Measurements from ENCODE around the gene CASTOR2. TPM values are rescaled to one million over a fixed set of nuclear protein-coding genes. Genes with fewer than 3 reads are reported as not detected.

Gene CASTOR2
- total RNA-seq, 1 experiment from 2014 or later = 6.3 TPM

Other genes with a start within 250 kb of the CASTOR2 start
- gene NCF1, start 190.7 kb upstream of the CASTOR2 start, total RNA-seq (2014; rRNA removed) = not detected in 2 replicates
- 0.63 and 3.0 TPM in 2 replicates for gene GTF2IRD2, start 113.1 kb upstream of the CASTOR2 start, total RNA-seq (2014; rRNA removed)
- gene RCC1L, start 109.1 kb downstream of the CASTOR2 start, total RNA-seq (2014; rRNA removed) = 66.8 and 78.6 TPM in 2 replicates
- 20.2 and 28.3 TPM in 2 replicates for gene GTF2IRD2B, start 127.9 kb downstream of the CASTOR2 start, total RNA-seq (2014; rRNA removed)